A549 (cell line): Measurements from ENCODE around the gene RNF8.

Experiments used
- CTCF ChIP-seq: fragments of >200 bp; sonication (Bioruptor Twin); formaldehyde crosslinking; IDR thresholded peaks from 3 replicates; pipeline ENCODE4 v1.5.1; 2016
- FOSL2 ChIP-seq, 2 experiments: fragments of 450-650 bp in 1 of 2; fragments of >200 bp in 1 of 2; sonication (Bioruptor Twin) in 1 of 2; formaldehyde crosslinking; IDR thresholded peaks; 2 replicates each; pipeline versions ENCODE4 v1.5.0 to v1.6.1; 2016 to 2020; ENCODE audit warnings: mild to moderate bottlenecking in 1 of 2, moderate library complexity in 1 of 2
- SMC3 ChIP-seq: fragments of >200 bp; sonication (Bioruptor Twin); formaldehyde crosslinking; IDR thresholded peaks from 3 replicates; pipeline ENCODE4 v1.6.1; 2018; ENCODE audit warnings: inconsistent platforms

- TF ChIP-seq FOSL2 (IDR thresholded peaks at IDR 0.05) (no peak), FOSL2 (CRISPR knock-in tag; IDR thresholded peaks at IDR 0.05) (no peak), CTCF (no peak), SMC3 (no peak)
Observed at GRCh38 chr6:37357288-37357687, 3.5 kb downstream of the RNF8 start.
